WTC11 (cell line): ENCODE measurements around the gene LPP. TPM values are rescaled to one million over a fixed set of nuclear protein-coding genes. Genes with fewer than 3 reads are reported as not detected.

ENCODE experiments used
- AR ChIP-seq: fragments of 250-450 bp; sonication (Bioruptor Pico); IDR thresholded peaks from 2 replicates; pipeline ENCODE4 v1.9.0; 2021; ENCODE audit warnings: mild to moderate bottlenecking
- ATF2 ChIP-seq: sonication (generic); formaldehyde crosslinking; IDR thresholded peaks from 2 replicates; pipeline ENCODE4 v1.8.1; 2022; ENCODE audit warnings: low read depth, missing genetic modification reagents, borderline replicate concordance
- ATF6 ChIP-seq: sonication (generic); formaldehyde crosslinking; IDR thresholded peaks from 2 replicates; pipeline ENCODE4 v1.8.1; 2023; ENCODE audit warnings: mild to moderate bottlenecking, missing genetic modification reagents
- CREM ChIP-seq: sonication (generic); formaldehyde crosslinking; IDR thresholded peaks from 2 replicates; pipeline ENCODE4 v1.8.1; 2022; ENCODE audit warnings: mild to moderate bottlenecking, missing genetic modification reagents, moderate library complexity
- CTCF ChIP-seq: fragments of 200-600 bp; IDR thresholded peaks from 2 replicates; pipeline ENCODE4 v1.8.0; 2022; ENCODE audit warnings: antibody characterized with exemption
- E2F4 ChIP-seq: sonication (generic); formaldehyde crosslinking; IDR thresholded peaks from 2 replicates; pipeline ENCODE4 v1.8.1; 2022; ENCODE audit warnings: low read depth, mild to moderate bottlenecking, moderate library complexity, missing genetic modification reagents, borderline replicate concordance
- ESRRA ChIP-seq: sonication (generic); formaldehyde crosslinking; IDR thresholded peaks from 2 replicates; pipeline ENCODE4 v1.8.1; 2022; ENCODE audit warnings: mild to moderate bottlenecking, missing genetic modification reagents, borderline replicate concordance
- FOXK1 ChIP-seq: sonication (generic); formaldehyde crosslinking; IDR thresholded peaks from 2 replicates; pipeline ENCODE4 v1.8.0; 2022; ENCODE audit warnings: mild to moderate bottlenecking, moderate library complexity, missing genetic modification reagents
- FOXP1 ChIP-seq: sonication (generic); formaldehyde crosslinking; IDR thresholded peaks from 2 replicates; pipeline ENCODE4 v1.8.0; 2022; ENCODE audit warnings: missing genetic modification reagents, mild to moderate bottlenecking, moderate library complexity, borderline replicate concordance
- IRF1 ChIP-seq: sonication (generic); formaldehyde crosslinking; IDR thresholded peaks from 2 replicates; pipeline ENCODE4 v1.8.0; 2023; ENCODE audit warnings: missing genetic modification reagents
- IRF2 ChIP-seq: sonication (generic); formaldehyde crosslinking; IDR thresholded peaks from 2 replicates; pipeline ENCODE4 v1.8.0; 2022; ENCODE audit warnings: low read depth, missing genetic modification reagents, borderline replicate concordance
- KAT7 ChIP-seq: sonication (generic); formaldehyde crosslinking; IDR thresholded peaks from 2 replicates; pipeline ENCODE4 v1.8.1; 2023; ENCODE audit warnings: missing genetic modification reagents, mild to moderate bottlenecking, borderline replicate concordance
- MAX ChIP-seq: sonication (generic); formaldehyde crosslinking; IDR thresholded peaks from 2 replicates; pipeline ENCODE4 v1.8.0; 2022; ENCODE audit warnings: mild to moderate bottlenecking, missing genetic modification reagents
- MYBL2 ChIP-seq: sonication (generic); formaldehyde crosslinking; IDR thresholded peaks from 2 replicates; pipeline ENCODE4 v1.8.1; 2023; ENCODE audit warnings: mild to moderate bottlenecking, moderate library complexity, missing genetic modification reagents
- NR1H2 ChIP-seq: sonication (generic); formaldehyde crosslinking; IDR thresholded peaks from 2 replicates; pipeline ENCODE4 v1.9.0; 2021; ENCODE audit warnings: mild to moderate bottlenecking, moderate library complexity, missing genetic modification reagents
- NR2C2 ChIP-seq: sonication (generic); formaldehyde crosslinking; IDR thresholded peaks from 2 replicates; pipeline ENCODE4 v1.8.0; 2022; ENCODE audit warnings: mild to moderate bottlenecking, missing genetic modification reagents
- OVOL2 ChIP-seq: fragments of 250-450 bp; sonication (Bioruptor Pico); IDR thresholded peaks from 2 replicates; pipeline ENCODE4 v1.9.0; 2021; ENCODE audit warnings: mild to moderate bottlenecking, borderline replicate concordance
- RORB ChIP-seq: fragments of 250-450 bp; sonication (Bioruptor Pico); IDR thresholded peaks from 2 replicates; pipeline ENCODE4 v1.9.0; 2021; ENCODE audit warnings: mild to moderate bottlenecking
- TEAD1 ChIP-seq: sonication (generic); formaldehyde crosslinking; IDR thresholded peaks from 2 replicates; pipeline ENCODE4 v1.8.0; 2022; ENCODE audit warnings: mild to moderate bottlenecking, missing genetic modification reagents
- USF1 ChIP-seq: sonication (generic); formaldehyde crosslinking; IDR thresholded peaks from 2 replicates; pipeline ENCODE4 v1.8.0; 2022; ENCODE audit warnings: mild to moderate bottlenecking, missing genetic modification reagents
- USF2 ChIP-seq: sonication (generic); formaldehyde crosslinking; IDR thresholded peaks from 2 replicates; pipeline ENCODE4 v1.8.1; 2023; ENCODE audit warnings: mild to moderate bottlenecking, missing genetic modification reagents, moderate library complexity
- ZBTB43 ChIP-seq: sonication (generic); formaldehyde crosslinking; IDR thresholded peaks from 2 replicates; pipeline ENCODE4 v1.8.1; 2023; ENCODE audit warnings: mild to moderate bottlenecking, missing genetic modification reagents
- ZNF219 ChIP-seq: sonication (generic); formaldehyde crosslinking; IDR thresholded peaks from 2 replicates; pipeline ENCODE4 v1.8.0; 2023; ENCODE audit warnings: missing genetic modification reagents, mild to moderate bottlenecking, borderline replicate concordance
- ZNF423 ChIP-seq: fragments of 250-450 bp; sonication (Bioruptor Pico); IDR thresholded peaks from 2 replicates; pipeline ENCODE4 v2.1.2; 2022; ENCODE audit warnings: mild to moderate bottlenecking, moderate library complexity
- ZNF671 ChIP-seq: fragments of 250-450 bp; sonication (Bioruptor Pico); IDR thresholded peaks from 2 replicates; pipeline ENCODE4 v1.8.0; 2021; ENCODE audit warnings: mild to moderate bottlenecking
- total RNA-seq: library from RNA; stranded (reverse); gene quantifications from 3 replicates; pipeline ENCODE4 v1.2.3, GENCODE V29; 2021

LPP gene
- total RNA-seq, 1 experiment from 2014 or later = 49.6 TPM

GRCh38 chr3:188154014-188154808, at the start of gene LPP (continued):
- TF ChIP-seq CTCF (no peak), OVOL2 (CRISPR knock-in tag) (no peak), KAT7 (CRISPR knock-in tag) (no peak), MYBL2 (CRISPR knock-in tag) (no peak), RORB (CRISPR knock-in tag) (no peak), CREM (peak; percentile 48; the same call in 1 of the 2 replicates), ZNF423 (CRISPR knock-in tag) (peak; percentile 90), AR (no peak), IRF1 (no peak), FOXP1 (no peak), ZNF671 (CRISPR knock-in tag) (no peak), USF1 (CRISPR knock-in tag) (no peak; the same call in 1 of the 2 replicates), USF2 (0 out of 2 replicates have a peak, but pooled peaks have one; percentile 17), MAX (no peak), ESRRA (no peak), FOXK1 (CRISPR knock-in tag) (no peak), ATF2 (CRISPR knock-in tag) (no peak), E2F4 (CRISPR knock-in tag) (no peak), NR1H2 (no peak), NR2C2 (CRISPR knock-in tag) (no peak), ZBTB43 (CRISPR knock-in tag) (no peak), TEAD1 (no peak), IRF2 (CRISPR knock-in tag) (no peak), ZNF219 (CRISPR knock-in tag) (no peak), ATF6 (CRISPR knock-in tag) (no peak)
